ENCODE data around the gene CPZ.

The CPZ gene

DNA sequence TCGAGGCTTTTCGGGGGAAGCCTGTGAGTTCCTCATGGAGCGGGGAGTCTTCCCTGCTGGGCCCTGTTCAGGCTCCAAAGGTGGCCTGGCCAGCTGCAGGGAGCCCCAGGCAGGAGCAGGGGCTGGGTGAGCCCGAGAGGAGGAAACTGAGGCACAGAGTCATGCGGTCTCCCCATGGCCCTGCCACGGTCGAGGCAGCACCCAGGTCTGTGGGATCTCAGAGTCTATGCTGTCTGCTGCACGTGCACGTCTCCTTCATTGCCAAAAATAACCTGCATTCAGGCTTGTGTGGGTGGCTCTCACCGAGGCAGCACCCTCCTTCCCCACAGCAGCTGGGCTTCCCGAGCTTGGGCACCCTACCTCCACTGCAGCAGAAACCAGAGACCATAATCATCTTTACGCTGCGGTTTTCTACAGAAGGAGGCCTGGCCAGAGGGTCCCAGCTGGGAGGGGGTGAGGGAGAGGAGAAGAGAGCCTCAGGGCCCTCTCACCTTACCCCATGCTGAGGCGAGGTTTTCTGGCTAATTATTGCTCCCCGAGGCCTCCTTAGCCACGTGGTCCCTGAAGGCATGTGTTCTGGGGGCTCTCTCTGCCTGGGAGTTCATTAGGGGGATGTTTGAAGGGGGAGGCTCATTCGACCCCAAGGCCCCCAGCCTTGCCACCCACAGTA, 64.3 kb downstream of the CPZ start:
- no peak for DNase-seq

DNA sequence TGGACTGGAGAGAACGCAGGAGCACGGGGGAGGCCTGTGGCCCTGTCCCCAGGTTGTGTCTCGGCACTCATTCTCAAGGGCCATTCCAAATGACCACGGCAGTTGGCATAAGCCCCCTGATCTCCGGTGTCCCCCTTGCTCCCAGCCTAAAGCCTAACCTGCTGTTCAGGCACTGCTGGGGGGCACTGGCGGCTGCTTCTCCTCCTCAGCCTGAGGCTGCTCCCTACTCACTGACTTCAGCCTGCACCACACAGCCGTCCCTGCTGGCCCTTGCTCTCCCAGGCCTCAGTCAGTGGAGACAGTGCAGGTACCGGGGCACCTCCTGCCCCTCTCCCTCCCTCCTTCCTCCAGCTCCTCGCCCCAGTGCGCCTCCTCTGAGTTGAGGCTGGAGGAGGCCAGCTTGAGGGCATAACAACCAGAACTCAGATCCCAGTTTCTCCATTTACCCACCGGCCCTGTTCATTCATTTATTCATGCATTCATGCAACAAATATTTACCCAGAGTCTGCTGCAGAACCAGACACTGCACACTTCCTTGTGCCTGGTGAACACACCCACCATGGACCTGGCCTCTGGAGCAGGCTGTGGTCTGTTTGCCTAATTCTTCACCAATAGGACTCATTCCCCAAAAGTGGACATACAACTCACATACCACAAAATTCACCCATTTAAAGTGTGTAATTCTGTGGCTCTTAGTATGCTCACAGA, 65.0 kb downstream of the CPZ start:
- no peak for DNase-seq

DNA sequence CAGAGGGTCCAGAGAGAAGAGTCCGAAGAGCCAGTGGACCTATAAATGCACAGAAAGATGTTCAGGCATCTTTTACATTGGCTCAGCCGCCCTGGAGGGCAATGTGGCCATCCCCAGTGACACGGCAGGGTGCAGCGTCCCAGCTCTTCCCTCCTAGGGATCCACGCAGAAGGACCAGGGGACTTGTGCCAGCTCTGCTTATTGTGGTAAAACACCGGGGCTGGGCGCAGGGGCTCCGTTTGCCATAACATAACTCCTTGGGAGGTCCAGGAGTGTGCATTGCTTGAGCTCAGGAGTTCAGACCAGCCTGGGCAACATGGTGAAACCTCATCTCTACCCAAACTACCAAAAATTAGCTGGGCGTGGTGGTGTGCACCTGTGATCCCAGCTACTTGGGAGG, 70.2 kb downstream of the CPZ start:
- no peak for DNase-seq

DNA sequence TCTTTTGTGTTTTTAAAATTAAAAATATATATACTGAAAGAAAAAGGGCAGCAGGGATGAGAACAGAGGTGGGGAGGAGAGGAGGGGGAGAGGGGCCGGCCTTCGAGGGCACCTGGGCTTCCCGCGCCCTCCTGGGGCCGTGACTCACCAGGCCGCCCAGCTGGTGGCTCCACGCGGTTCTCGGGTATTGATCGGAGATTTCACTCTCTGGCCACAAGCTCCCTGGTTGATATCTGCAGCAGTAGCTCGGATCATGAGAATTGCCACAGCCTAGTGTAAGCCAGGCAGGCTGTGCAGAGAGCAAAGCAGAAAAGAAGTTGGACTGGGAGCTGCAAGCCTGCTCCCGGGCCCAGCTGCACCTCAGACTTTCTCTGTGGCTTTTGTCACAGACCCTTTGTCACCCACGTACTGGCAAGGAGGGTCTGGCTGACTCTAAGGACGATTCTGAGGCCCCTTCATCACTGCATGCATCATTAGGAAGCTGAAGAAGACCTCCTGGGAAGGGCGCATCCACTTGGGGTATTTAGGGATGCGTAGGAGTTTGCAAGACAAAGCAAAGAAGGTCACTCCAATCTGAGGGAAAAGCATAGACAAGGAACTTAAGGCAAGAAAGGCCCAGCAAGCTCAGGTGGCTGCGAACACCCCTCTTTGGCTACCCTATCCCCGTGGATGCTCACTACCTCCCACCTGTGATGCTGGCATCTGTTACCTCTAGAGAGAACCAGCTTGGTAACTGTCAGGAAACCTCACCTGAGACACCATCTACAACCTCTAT, 71.7 kb downstream of the CPZ start:
- DNase-seq: no peak

DNA sequence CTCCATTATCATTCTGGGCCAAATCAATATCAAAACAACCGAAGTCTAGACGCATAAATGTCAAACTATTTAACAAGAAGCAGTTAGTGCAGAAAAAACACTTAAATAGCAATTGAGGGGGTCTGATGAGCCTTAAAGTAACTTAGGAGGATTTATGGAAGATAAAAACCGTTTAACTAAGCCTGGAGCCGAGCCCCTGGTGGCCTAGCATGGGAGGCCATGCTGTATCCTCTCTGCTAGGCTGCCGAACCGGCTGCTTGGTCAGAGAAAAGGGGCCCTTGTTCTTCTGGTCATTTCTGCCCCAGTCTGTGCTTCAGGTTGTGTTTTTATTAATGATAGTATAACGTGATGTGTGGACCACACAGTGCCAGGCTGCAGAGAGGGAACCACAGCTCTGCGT, 72.4 kb downstream of the CPZ start:
- no peak for DNase-seq

DNA sequence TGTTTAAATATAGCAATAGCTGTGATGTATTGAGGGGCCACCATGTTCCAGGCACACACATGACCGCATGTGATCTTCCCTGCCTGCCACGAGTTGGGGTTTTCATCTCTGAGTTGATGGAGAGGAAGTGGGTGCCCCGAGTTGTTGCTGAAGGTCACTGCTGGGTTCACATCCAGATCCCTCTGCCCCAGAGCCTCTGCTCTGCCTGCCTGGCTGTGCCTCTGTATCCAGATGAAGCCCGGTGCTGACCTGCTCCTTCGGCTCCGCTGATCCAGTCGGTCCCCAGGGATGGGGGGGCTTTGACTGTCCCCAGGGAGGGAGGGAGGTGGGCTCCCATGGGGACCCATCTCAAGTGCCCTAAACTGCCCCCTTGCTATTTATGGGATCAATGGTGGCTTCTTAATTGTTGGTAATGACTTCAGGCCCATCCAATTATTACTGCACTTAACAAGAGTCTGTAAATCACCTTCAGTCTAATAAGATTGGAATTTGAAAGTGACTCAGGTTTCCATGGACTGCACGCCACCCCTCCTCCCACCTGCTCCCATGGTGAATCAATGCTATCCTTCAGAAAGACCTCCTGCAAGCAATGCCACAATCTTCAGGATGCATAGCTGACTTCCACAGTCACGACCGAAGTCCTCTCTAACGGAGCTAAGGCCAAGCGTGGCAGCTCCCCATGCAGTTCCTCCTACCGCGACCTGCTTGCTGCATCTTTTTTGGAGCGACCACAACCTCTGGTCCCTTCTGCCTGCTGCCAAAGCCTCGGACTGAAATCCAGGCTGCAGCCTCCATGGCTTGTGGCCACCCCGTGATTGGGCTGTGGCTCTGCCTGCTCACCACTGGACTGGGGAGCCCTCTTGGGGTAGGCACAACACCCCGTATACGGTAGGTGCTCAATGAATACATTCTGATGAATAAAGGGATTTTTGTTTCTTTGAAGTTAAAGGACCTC, 73.1 kb downstream of the CPZ start:
- DNase-seq: no peak

DNA sequence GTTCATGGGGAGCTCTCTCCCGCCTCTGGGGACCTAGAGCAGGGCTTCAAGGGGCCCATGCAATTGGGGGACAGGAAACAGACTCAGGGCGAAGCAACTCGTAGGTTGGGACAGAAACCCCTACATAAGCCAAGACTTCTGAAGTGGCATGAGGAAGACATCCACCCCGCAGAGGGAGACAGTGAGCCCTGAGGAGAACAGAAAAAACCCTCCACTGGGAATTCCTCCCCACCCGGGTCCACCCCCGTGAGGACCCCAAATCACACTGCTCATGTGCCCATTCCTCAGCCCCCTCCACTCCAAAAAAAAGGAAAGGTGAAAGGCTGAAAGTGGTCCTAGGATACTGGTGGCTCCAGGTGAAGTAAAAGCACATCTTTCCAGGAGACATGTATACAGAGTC, 74.0 kb downstream of the CPZ start:
- no peak for DNase-seq

Data from MV-4-11 (cell line).